ENCODE measurements around the gene LRBA.
"Not testable (repeated sequence)": the region's sequence is repeated elsewhere in the genome, so short reads cannot be mapped to it uniquely, and the experiment has no call there.

Gene LRBA

DNA sequence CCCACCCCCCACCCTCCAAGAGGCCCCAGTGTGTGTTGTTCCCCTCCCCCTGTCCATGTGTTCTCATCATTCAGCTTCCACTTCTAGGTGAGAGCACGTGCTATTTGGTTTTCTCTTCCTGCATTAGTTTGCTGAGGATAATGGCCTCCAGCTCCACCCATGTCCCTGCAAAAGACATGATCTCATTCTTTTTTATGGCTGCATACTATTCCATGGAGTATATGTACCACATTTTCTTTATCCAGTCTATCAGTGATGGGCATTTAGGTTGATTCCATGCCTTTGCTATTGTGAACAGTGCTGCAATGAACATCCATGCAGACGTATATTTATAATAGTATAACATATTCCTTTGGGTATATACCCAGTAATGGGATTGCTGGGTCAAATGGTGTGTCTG lies 628.7 kb downstream of the LRBA start:
- DNase-seq: not testable (repeated sequence)

DNA sequence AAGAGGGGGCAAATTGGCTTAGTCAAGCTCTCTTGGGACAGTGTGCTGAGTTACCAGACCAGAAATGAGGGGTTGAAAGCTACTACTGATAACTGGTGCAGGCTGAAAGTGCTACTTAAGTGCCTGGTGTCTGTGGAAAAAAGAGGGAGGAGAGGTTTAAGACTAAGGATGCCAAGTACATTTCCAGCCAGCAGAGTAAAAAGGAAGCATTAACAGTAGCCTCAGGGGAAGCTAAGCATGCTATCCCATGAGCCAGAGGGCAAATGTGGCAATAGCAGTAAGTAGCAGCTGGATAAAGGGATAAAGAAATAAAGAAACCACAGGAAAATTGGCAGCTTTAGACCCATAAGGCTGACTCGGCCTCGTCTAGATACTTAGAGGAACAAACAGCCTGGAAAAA lies 629.5 kb downstream of the LRBA start:
- no peak for DNase-seq

DNA sequence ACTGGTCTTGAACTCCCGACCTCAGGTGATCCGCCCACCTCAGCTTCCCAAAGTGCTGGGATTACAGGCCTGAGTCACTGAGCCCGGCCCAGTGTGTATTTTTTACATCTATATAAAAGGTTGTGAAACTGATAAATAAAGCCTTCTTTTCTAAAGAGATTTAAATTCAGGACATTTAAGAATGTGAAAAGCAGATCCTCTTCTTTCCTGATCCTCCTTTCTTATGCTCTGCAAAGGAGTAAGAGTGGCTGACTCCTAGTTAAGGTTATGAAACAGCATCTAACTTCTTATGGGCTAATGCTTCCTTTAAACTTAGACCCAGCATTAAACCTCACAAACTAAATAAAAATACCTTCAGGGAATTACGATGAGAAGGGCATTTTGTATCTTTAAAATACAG lies 630.8 kb downstream of the LRBA start:
- no peak for DNase-seq

DNA sequence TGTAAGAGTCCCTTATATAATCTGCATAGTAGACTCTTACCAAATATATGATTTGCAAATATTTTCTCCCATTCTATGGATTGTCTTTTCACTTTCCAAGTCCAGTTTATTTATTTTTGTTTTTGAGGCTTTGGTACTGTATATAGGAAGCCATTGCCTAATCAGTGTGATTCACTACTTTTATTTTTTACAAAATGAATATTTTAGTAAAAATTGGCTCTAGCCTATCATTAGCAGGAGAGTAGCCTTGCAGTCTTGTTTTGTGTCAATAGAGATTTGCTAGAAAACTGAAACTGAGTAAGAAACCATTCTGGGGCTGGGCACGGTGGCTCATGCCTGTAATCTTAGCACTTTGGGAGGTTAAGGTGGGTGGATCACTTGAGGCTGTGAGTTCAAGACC lies 633.1 kb downstream of the LRBA start:
- no peak for DNase-seq

DNA sequence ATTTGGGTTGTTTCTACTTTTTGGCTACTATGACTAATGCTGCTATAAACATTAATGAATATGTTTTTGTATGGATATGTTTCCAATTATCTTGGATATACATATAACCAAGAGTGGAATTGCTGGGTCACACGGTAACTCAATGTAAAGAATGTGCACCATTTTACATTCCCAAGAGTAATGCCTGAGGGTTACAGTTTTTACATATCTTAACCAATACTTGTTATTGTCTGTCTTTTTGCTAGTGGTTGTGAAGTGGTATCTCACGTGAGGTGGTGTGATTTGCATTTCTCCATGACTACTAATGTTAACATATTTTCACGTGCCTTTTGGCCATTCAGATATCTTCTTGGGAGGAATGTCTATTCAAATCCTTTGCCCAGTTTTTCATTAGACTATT lies 633.5 kb downstream of the LRBA start:
- DNase-seq: no peak

DNA sequence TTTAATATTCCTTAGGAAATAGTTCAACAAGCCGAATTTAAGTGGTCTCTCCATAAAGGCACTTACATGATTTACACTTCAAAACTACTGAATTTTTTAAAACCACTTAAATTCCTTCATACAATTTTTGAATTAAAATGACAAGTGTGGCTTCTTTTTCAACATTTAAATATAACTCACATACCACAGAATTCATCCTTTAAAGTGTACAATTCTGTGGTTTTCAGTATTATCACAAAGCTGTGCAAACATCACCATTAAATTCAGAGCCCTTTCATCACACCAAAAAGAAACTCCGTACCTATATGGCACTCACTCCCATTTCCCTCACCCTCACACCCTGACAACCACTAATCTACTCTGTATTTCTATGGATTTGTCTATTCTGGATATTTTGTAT lies 634.0 kb downstream of the LRBA start:
- DNase-seq: no peak

DNA sequence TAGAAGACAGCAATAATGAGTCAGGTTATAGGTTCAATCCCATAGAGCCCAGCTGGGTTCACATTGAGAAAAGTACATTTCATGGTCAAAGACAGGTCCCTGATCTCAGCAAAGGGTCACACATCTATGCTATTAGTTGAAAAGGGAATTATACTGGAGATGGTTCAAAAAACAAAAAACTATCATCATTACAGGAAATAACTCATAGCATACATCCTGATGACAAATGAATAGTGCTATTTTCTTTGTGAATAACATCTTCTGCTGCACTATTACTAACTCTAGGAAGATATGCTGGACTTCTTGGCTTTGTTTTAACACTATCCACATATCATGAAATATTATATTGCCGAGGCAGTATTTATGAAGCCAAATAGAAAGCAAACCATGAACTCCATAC lies 635.6 kb downstream of the LRBA start:
- no peak for DNase-seq

DNA sequence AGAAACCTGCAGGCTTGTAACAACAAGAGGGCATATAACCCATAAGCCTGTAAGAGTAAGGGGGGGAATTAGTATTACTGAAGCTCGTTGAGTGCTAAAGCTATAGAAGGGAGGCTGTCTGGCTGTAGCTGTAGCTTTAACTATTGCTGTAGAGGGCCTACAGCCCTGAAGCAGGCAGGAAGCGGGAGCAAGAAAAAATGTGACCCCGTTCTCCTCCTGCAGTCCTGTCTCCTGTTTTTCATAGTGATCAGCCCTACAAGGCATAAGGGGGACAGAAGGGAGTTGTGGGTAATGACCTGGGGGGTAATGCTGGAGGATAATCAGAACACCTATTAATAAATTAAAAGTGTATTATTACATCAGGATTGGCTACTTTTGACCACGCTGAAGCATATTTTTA lies 640.1 kb downstream of the LRBA start:
- no peak for DNase-seq

DNA sequence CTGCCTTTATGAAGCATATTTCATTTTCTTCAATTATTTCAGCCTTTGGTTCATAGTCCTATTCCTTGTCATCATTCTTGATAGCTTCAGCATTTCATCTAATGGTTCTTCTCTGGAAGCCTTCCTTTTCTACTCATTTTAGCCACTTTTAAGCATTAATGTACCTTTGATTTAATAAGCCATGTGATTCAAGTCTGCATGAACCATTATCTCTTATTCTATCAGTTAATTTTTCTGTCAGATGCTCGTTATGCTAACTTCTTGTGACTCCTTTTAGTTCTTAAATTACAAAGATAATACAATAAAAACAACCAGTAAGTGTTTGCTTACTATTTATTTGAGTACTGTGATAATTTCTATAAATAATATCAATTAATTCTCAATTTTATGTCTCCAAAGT lies 643.2 kb downstream of the LRBA start:
- DNase-seq: no peak

DNA sequence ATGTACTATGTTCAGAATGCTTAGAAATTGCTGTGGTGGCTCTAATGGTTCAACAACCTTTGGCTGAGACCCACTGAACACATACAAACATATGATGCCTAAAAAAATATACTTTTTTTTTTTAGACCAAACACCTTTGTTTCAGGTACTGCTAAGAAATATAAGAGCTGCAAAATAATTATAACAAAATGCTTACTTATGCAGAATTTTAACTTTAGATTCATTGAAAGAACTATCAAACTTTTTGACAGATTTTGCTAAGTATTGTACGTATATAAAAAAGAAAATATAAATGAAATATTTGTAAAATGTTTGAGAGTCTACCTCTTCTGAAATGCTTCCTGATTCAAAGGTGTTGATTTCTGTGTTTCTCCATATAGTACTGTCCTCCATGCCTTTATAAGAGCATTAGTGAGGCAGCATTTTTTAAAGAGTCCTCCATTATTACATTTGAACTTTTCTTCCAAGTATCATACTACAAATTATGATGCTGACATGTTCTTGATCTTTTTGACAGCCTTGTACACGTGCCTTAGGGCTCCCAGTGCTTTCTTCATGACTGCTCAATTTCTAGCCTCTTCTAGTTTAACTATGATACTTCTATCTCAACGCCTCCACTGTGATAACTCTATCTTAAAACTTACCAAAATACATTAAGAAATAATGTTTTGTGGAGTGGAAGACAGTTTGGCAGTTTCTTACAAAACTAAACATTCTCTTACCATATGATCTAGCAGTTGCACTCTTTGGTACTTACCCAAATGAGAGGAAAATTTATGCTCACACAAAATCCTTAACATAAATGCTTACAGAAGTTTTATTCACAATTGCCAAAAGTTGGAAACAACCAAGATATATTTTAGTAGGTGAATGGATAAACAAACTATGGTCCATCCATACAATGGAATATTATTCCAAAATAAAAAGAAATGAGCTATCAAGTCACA lies 645.4 kb downstream of the LRBA start:
- DNase-seq: no peak

DNA sequence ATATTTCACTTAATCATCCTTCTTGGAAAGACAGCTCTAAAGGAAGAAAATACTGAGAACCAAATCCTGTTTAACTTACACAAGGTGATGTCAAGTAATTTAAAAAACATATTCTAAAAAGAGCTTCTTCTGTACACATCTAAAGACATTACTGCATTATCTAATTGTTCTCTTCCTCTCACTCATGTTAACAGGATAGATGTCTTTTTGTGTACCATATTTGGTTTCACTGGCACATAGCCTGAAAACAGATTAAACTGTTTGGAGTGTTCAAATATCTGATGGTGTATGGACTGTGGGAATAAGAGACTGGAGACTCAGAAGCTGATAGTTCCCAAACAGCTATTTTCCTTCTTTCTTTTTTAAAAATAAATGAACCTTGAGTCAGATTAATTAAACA lies 646.4 kb downstream of the LRBA start:
- DNase-seq: no peak

DNA sequence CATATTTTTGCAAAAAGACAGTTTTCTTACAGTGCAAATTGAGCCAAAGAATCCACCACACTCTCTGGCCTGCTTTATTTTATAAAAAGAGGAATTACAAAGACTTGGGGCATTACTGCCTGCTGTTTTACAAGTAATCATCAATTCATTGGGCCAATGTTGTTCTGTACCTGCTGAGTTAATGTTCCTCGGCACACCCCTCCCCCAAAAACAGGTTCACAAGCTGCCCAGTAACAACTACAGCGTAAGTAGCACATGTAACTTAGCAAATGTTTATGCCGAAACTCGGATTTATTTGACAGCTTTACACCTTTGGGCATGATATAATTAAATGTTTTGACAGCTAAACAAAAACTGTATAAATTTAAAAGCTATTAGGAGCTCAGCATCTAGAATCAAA lies 647.8 kb downstream of the LRBA start:
- no peak for DNase-seq

DNA sequence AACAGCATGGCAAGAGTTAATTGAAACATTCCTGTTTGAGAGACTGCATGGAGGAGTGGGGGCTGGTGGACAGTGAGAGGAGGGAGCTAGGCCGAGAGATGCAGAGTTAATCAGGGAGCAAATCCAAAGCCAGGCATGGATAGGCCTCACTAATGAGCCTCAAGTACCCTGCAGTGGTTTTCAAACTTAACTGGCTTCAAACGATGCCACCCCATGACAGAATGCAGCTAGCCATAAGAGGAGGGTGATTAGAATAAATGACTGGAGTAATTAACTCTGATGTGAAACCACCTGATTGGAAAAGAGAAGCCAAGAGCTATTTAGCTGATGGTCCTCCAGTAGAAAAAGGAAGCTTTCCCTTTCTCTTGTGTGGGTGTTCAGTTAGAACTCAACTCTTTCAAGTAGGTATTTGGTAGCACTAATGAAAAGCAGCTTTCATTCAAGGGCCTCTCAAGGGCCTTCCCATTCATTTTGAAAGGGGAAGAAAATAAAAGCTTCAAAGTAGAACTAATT lies 648.5 kb downstream of the LRBA start:
- DNase-seq: no peak

DNA sequence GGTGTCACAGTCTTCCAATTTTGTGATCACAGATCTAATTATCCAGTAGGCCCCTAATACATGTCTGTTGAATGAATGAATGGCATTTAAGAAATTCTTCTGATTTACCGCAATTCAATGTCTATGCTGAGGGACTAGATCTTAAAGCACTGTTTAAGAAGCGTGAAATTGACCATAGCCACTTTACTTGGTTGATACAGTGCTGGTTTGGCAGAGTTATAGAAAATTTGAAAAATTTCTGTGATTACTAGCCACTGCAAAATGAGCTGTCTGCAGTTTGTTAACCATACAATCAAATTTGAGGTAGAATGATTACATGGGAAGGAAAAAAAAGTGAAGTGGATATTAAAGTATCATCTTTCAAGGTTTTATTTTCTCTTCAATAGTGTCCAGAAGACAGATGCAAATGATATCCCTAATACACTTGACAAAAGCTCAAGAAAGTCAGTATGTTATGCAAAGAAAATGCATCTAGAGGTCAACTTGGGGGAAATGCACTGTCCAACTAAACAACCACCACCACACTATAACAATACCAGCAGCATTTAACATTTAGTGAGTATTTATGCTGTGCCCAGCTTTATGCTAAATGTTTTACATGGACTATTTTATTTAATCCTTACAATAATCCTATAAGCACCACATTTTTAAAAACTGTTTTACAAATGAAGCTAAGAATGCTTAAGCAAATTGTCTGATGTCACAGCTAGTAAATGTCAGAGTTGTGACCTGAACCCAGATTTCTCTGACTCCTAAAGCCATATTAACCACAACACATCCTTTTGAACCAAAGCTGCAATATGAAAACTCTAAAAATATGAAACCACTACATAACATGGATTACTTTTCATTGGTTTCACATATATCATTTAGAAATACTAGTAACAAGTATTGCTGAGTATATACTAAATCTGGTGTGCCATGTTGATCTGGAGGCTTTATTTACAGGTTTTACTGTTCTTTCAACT lies 651.1 kb downstream of the LRBA start:
- no peak for DNase-seq

DNA sequence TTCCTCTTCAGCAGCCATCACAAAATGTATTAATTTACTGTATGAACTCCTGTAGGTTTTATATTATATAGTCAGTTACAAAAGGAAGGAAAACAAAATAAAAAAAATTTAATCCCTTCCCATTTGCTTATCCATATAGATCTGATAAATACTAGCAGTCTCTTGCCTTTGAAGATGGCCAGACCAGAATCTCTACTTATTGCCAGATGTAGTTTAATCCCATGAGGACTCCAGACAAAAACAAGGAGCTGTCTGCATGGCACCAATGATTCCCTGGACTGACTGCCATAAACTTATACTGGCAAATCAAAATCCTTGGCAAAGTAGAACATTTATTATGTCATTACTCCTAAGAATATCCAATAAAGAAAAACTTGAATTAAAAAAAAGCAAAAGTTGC lies 656.4 kb downstream of the LRBA start:
- no peak for DNase-seq

DNA sequence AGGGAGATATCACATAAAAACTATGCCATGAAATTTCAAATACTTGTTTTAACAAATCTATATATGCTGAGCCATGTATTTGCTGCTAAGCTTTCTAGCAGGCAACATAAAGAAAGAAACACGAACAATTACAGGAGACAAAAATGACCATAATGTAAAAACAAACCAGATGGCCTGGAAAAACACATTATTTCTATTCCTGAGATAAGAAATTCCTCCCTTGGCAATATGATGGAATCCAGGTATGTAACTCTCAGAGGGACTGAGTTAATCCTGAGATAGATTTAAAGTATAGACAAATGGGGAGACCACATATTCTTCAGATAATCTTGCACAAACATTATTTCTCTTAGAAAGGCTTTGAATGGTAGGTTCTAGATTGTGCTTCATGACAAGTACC lies 657.3 kb downstream of the LRBA start:
- no peak for DNase-seq

DNA sequence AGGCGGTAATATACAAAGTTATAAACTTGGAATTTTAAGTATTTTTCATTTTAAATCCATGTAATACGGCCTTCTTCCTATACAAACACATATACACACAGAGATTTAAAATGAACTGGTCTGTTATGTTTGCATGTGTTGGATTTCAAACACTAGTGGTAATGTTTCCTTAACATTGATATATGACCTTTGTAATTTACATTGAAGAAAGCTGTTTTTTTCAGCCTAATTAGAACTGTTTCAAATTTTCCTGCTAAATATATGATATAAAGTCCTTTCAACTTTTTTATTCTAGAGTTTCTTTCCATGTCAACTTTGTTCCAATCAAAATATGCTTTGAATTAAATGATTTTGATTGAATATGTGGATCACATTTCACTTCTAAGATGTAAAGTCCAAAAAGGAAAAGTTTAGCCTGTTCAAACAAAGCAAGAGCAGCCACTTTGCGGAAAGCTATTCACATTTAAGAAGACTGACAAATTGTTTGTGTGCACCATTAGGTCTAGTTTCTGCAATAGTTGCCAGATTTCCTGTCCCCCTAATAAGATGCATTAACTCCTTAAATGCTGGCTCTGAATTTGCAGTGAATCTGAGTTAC lies 659.1 kb downstream of the LRBA start:
- no peak for DNase-seq

DNA sequence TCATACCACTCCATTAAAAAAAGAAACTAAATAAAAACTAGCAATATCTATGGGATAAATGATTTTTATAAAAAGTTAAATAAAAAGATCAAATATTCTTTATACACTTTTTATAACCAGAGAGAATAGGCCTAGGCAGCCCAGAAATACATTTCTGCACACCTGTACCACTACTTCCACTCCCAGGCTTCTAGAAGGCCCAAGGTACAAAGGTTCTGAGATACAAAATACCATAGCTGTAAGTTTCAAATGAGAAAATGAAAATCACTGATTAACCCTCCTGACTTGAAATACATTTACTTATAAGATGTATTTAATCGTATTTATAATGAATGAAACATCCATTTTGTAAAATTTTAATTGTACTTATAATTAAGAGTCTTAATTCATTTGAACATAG lies 659.7 kb downstream of the LRBA start:
- no peak for DNase-seq

DNA sequence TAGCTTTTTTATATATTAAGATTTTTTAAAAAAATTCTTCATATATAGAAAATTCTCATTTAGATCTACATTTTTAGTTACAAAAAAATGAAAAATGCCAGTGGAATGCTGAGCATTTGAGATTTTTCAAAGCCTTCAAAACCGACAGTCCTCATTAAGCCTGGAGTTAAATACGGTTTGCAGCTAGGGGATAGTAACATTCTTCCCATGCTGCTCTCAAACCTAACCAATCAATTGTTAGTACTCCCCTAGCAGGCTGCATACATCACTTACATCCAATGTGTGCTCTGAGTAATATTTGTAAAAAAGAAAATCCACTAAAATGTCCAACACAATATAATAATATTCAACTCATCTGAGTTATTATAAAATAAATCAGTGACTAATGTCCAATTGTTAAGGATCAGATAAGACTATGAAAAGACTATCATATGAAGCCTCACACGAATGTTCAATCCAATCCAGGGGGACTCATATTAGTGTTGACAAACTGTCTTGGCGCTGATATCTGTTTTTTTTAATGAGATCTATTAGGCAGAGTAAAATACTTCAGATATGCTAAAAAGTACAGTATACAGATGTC lies 660.8 kb downstream of the LRBA start:
- DNase-seq: no peak

DNA sequence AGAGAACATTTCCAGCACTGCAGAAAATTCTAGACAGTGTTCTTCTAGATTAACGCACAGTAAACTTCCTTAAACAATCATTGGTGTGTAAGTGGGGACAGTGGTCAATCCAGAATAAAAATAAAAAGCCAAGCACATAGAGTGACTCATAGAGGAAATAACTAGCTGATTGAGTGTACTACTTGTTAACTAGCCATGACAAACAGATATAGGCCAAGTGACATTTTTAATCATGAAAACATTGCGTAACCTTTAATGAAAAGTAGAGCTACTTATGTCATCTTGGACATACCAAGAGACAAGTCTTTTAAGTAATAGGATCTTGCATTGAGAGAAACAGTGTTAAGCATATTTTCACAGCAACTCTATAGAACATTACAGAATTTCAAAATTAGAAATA lies 667.0 kb downstream of the LRBA start:
- no peak for DNase-seq

DNA sequence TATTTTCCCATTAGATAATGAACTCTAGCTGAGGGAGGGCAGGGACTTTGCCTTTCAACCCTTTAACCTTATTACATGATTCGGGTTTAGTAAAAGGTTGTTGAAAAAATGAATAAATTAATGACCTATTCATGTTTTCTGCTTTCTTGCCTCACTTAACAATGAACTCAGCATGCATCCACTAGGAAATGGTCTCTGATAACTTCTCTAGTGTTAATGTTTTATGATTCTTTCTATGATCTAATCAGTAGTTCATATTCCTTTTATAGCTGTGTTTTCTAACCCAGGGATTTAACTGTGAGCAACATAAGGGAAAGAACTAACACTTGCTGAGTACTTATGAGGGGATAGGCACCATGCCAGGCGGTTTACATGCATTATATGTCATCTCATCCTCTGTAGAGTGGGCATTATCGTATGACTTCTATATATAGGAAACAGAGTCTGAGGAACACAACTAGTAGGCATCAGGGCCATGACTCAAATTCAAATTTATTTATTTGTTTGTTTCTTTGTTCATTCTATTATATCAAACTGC lies 669.8 kb downstream of the LRBA start:
- DNase-seq: no peak

DNA sequence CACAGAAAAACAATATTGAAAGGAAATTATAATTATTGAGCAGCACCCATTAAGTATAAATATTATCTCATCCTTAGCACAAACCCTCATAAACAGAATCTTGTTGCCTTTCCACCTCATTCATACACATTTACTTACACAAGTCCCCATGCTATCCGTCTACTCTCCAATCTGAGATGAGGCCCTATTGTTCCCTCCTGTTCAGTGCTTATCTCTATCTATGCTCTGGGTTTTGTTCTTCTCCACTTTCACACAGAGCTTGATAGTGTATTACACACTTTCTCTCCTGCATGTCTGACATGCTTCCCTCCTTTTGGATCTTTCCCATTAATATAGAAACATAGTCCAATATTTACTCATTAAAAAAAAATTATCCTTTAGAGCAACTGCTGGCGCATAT lies 671.3 kb downstream of the LRBA start:
- no peak for DNase-seq

DNA sequence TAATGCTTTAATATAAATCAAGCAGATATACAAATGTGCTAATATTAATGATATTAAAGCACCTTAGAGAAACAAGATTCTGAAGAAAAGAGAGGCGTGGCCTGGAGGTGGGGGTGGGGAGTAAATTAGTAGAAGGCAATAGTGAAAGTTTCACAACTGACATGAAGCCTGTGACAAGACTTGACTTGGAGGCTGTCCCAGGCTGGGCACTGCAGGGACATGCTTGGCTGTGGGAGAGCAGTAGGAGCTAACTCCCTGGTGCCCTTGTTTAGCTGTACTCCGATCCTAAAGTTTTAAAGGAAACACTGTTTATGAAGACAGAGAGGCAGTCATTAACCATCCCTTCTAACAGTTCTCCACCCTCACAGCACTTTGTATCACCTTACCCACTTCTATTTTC lies 672.1 kb downstream of the LRBA start:
- DNase-seq: no peak

Data from activated naive CD4-positive, alpha-beta T cell (primary cell).